Skin epidermis (tissue), 12 donors: ENCODE results near the gene FOXC1.

Source experiments
- H3K27ac ChIP-seq, 21 experiments: fragments of 200-600 bp; sonication (generic) in 11 of 21; one replicate each; pipeline ENCODE4 v1.5.0; 2020; ENCODE audit warnings: mild to moderate bottlenecking in 3 of 21, inconsistent platforms in 2 of 21, moderate library complexity in 2 of 21
- H3K4me3 ChIP-seq, 7 experiments: fragments of 200-600 bp; sonication (generic) in 2 of 7; one replicate each; pipeline ENCODE4 v1.5.0; 2020; ENCODE audit warnings: inconsistent platforms in 2 of 7, mild to moderate bottlenecking in 2 of 7, moderate library complexity in 1 of 7

Gene FOXC1

DNA sequence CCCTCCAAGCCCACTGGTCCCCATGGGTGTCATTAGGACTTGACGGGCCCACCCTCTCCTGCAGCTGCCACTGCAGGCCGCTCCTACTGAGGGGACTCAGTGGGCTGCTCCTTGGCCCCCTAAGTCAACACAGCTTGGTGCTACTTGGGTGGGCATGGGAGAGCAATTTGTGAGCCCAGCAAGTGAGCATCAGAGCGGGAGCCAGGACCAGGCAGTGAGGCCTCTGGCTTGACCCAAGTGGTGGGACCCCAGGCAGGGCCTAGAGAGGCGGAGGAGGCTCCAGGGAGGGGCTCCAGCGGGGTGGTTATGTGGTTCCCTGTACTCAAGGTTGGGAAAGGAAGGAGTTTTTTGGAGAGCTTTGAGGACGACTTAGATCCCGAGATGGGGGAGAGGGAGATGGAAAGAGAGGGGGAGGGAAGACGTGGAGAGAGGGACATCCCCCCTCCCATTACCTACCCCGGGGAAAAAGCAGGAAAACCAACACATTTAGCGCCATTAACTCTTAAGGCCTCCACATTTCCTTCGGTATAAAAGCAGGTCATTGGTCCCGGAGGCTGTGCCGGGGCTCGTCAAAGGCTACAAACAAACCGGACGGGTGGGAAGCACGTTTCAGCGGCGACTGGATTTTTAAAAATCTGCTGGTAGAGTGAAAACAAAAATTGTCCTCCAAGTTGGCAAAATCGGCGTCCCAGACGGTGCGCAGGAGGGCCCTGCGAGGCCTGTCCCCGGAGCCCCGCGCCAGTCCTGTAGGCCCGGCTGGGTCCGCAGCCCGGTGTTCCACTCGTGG is 8.8 kb downstream of the FOXC1 start:
- no peak overlapping the region for H3K4me3 ChIP-seq
- peak overlapping the region in 5 of 21 experiments; percentile 11 to 64 (median 53) for H3K27ac ChIP-seq

DNA sequence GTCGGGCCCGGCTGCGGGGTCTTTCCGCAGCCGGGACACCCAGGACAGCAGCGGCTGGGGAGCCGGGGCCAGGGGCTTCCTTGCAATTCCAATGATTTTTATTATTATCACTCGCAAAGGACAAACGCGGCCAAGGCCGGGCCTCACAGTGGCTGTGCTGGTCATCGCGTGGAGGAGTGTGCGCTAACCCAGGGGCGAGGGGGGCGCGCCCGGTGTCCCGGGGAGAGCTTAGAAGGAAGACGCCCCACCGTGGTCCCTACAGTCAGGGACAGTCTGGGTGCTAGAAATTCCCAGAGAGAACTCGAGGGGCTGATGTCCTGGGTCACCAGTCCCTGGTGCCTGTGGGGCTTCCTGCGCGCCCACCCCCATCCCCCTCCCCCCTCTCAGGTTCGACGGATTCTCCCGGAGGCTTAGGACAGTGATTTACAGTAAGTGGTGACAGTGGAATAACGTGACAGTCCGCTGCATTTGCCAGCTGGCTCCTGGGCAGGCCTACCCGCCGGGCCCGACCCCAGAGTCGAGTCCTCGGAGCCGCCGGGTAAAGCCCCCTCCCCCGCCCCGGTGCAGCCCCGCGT is 9.5 kb downstream of the FOXC1 start:
- Histone ChIP-seq H3K27ac (peak overlapping the region in 6 of 21 experiments; percentile 15 to 64 (median 48)), H3K4me3 (peak overlapping the region in 2 of 7 experiments; percentile 1 to 17)

DNA sequence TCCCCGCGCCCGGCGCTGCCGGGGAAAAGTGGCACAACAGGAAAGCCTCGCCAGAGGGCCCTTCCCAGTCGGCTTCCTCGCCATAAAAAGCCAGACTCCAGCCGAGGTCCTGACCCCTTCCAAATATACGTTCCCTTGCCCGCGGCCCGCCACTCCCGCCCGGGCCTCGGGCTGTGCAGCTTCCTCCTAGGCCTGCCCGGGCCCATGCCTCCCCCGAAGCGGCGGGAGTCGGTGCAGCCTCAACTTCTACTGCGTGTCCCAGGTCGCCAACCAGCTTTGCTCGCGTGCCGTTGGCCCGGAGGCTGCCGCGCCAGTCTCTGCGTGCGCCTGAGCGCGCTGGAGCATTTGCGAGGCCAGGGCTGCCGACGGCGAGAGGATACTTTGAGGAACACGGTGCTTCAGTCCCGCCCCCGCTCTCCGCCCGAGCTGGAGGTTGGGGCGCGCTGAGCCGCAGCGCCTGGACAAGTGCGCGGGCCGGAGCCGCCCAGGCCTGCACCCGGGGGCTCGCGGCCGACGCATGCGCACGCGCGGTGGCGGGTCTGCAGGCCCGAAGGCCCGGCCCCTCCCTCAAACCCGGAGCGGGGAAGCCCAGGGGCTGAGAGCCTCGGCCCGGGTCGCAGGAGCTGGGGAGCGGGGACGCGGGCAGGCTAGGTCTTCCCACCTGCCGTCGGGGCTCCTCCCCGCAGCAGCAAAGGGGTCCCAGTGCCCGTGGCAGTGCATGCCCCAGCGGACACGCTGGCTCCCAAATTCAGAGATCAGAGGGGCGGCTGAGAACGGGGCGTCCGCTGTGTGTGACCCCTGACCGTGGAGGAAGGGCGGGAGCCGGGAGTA is 10.2 kb downstream of the FOXC1 start:
- H3K27ac ChIP-seq, result peak overlapping the region in 8 of 21 experiments; percentile 4 to 64 (median 34)
- peak overlapping the region in 5 of 7 experiments; percentile 1 to 17 (median 12) for H3K4me3 ChIP-seq

DNA sequence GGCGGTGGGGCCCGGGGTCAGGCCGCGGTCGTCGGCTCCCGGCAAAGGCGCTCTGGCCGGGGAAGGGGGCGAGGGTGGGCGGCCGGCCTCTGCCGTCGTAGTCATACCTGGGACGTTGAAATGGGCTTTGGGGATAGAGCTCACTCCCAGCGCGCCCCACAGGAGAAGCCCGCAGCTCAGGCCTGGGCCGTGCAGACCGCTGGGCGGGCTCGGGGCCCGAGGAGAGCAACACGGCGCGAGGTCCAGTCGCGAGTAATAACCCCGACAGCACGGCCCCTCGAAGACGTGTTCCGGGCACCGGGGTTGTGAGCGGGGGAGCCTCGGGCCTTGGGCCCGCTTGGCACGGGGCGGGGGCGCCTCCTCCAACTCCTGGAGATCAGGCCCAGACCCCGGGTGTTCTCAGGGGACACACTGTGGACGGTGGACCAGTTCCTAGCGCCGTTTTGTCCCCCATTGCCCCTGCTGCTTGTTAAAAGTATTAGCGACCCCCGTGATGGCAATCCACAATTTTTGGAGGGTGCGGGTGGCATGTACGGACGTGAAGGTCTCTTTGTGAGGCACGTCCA is 10.9 kb downstream of the FOXC1 start:
- peak overlapping the region in 1 of 7 experiments; percentile 9 for H3K4me3 ChIP-seq
- H3K27ac ChIP-seq, result peak overlapping the region in 3 of 21 experiments; percentile 42 to 64 (median 53)

DNA sequence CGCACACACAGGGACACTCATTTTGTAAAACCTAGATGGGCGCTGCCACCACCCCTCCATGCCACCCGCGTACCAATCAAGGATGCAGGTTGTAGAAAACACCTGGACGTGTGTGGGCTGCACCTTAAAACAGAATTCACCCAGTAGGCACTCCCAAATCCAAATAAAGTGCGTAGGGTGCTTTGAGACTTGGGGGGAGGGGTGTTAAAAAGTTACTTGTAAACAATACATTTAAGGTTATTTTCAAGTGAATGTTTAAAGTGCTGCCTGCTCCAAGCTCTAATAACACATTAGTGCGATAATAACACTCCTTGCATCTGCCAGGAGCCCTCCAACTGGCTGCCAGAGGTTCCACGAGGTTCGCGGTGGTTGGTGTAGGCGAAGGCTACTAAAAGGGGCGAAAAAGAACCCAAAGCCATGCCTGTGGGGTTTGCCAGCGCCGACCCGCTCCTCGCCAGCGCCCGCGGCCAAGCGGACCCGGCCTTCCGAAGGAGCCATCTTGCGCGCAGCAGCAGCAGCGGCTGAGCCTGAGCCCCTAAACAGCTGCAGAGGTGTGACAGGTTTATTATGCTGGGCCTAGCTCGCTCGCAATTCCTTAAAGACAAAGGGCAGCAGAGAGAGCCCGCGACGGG is 11.5 kb downstream of the FOXC1 start:
- H3K27ac ChIP-seq, result no peak overlapping the region

DNA sequence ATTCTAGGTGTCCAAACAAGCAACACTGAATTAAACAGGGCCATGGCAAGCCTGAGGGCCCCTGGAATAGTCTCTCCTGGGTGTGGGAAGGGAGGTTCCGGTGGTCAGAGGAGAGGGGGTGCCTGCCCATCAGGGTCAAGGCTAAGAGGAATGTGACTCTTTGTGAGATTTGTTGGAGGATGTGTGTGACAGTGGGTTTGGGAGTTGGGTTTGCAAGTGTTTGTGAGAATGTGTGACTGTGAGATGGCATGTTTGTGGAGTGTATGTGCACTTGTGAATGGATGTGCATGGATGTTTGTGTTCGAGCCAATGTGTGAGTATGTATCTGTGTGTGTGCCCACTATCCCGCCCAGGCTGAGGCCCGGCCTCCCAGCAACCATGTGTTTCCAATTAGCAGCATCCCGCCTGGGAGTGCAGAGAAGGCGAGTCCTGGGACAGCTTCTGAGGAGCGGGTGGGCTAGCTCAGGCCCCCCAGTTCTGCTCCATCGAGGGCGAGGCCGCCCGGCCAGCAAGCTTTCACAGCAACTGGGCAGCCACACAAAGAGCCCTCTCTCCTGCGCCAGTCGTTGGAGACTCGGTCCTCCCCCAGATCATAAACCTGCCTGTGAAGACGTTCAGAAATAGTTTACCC is 12.6 kb downstream of the FOXC1 start:
- no peak overlapping the region for H3K27ac ChIP-seq

More for the DNA sequence above, 11.5 kb downstream of the FOXC1 start:
- H3K4me3 ChIP-seq, result no peak overlapping the region

DNA sequence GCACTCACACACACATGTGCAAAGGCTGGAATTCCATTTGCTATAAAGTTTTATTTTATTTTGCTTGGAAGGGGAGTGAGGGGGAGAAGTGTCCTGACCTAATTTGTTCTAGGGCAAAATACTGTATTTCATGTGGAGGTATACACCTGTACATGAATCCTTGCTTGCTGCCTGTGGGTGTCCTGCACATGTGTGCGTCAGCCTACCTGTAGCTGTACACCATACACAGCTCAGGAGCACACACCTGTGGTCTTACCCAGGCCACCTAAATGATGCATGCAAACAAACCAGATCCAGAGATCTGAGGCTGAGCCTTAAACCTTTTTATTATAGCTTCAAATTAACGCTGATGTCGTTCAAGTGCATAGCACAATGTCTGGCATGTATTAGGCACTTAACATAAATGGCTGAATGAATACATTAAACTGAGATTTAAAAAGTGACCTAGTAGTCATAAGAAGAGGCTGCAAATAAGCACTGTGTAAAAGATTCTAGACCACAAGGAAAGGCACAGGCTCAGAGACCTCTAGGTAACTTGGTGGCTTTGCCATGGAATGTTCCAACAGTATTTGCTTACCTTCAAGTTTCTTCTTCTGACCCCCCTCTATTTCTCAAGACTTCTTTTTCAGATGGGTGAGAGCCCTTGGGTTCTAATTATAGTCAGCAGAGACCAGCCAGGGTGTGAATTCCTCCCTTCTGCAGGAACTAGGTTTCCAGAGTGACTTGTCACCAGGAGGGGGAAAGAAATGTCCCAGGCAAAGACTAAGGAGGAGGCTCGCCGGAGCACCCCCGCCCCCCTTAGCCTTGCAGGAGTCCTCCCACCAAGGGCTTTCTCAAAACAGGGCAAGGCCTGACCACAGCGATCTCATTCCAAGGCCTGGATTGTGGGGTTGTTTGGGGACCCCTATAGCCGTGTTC is 13.4 kb downstream of the FOXC1 start:
- Histone ChIP-seq H3K4me3 (no peak overlapping the region), H3K27ac (peak overlapping the region in 3 of 21 experiments; percentile 29 to 81 (median 49))

More for the DNA sequence above, 12.6 kb downstream of the FOXC1 start:
- no peak overlapping the region for H3K4me3 ChIP-seq

DNA sequence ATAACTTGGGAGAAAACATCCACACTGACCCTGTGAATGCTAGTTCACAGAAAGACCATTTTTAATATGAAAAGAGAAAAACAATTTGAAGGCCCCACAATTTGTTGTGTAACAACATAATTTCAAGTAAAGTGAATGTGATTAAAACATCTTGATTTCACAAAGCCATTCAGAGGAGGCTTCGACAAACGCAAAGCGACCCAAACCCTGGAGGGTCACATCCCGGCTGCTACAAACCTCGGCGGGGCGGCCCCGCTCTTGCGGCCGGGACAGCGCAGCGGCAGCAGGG is 14.0 kb downstream of the FOXC1 start:
- peak overlapping the region in 2 of 7 experiments; percentile 44 to 52 for H3K4me3 ChIP-seq
- peak overlapping the region in 6 of 21 experiments; percentile 29 to 85 (median 72) for H3K27ac ChIP-seq

DNA sequence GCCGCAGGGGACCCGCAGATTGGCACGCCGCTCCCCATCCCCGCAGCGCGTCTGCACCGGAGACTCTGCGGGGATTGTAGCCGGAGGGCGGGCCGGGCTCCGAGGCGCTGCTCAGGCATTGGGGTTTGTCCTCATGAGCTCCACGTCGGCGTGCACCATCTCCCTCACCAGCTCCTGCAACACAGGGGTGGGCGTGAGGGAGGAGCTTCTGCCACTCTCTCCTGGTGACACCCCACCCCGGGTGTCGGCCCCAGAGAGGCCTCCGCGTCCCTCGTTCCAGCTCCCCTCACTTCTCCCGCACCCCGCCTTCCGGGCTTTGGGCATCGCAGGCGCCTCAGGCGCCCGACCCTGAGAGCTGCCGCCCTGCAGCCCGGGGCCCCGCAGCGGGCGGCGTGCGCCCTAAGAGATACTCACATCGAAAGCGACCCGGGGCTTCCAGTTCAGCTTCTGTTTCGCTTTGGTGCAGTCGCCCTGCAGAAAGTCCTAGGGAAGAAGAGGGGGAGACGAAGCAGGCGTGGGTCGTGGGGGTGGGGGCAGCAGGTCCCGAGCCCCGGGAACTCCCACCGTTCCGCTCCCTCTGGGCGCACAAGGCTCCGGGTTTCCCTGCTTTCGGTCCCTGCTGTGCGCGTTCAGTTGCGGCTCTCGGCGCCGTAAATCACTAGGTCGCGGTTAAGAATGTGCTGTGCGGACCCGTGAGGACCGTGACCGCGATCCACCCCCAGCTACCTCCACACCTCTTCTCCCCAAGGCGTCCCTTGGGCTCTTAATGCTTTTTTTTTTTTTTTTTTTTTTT is 14.5 kb downstream of the FOXC1 start:
- H3K4me3 ChIP-seq, result peak overlapping the region; percentile 39 to 56 (median 50)

DNA sequence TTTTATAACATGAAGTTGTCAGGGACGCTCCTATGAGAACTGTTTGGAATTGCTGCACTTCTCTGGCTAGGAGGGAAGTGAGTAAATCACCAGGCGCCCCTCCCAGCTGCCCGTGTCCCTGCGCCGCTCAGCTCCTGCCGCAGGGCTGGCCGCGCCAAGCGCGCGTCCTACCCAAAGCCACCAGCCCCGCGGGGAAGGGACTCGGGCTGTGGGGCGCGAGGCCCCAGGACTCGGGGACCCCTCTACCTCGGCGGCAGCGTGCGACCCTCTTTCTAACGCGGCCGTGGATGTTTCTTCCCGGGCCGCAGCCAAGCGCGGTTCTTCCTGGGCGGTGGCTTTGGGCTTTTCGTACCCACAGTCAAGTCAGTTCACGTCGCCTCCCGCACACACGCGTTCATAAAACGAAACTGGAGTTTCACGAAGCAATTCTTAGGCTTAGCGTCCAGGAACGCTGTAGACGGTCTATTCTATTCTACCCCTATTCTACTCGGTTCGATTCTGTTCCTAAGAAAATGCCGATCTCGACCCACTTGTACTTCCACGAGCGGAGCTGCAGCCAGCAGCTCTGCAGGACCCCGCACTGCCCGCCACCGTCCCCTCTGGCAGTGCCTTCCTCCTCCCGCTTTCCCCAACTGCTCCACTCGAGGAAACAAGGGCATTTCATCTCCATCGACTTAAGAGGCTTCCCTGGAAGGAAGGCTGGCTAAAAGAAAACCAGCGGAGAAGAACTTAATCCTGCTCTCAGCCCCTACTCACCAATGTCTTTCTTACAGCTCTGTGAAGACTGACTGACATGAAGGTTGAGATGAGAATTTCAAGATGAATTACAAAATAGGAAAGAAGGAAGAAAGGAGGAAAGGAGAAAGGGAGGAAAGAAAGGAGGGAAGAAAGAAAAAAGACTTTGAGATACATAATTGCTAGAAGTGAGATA is 15.4 kb downstream of the FOXC1 start:
- H3K27ac ChIP-seq, result peak overlapping the region in 18 of 21 experiments; percentile 1 to 85 (median 52)
- H3K4me3 ChIP-seq, result peak overlapping the region; percentile 39 to 56 (median 50)

More for the DNA sequence above, 14.5 kb downstream of the FOXC1 start:
- peak overlapping the region in 15 of 21 experiments; percentile 1 to 85 (median 62) for H3K27ac ChIP-seq

DNA sequence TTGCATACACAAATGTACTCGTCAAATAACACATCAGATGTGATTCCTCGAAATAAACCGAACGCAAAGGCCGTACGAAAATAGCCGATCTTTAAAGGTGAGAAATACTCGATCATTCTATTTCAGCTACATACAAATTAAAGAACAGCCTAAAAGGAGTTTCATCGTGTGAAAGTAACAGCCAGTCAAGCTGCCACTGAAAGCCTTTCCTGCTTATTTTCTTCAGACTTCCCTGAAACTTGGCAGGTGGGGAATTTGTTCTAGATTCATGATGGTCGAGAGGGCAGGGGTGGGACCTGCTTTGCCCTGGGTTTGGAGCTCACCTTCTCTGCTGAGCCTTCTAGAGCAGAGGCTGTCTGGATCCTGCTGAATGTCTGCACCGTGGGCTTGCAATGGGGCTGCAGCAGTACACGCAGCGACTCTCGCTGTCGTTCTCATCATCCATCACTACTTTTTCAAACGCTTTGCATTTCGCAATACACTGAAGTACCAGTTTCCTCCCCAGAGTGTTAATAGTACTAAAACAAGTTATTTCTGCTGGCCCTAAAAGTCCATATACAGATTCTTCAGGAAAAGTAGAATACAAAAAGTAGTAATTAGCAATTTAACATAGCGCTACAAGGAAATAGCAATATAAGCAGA is 16.2 kb downstream of the FOXC1 start:
- peak overlapping the region in 1 of 21 experiments; percentile 65 for H3K27ac ChIP-seq

DNA sequence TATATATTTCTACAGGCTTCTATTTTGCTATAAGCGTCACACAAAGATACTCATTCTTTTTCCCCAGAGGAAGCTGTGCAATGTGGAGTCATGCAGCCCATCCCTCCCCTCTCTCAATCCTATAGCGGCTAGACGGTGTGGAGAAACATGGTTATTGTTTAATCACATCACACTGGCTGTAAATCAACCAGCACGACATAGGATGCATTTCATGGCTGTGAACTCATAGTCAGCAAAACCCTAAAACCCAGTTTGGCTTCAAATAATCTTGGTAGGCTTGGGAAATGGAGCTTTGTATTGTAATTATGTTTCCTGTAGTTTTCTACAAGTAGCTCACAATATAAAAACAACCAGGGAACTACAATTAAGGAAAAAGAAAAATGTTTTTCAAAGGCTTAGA is 16.8 kb downstream of the FOXC1 start:
- Histone ChIP-seq H3K27ac (no peak overlapping the region), H3K4me3 (no peak overlapping the region)

More for the DNA sequence above, 16.2 kb downstream of the FOXC1 start:
- H3K4me3 ChIP-seq, result peak overlapping the region in 1 of 7 experiments; percentile 44

DNA sequence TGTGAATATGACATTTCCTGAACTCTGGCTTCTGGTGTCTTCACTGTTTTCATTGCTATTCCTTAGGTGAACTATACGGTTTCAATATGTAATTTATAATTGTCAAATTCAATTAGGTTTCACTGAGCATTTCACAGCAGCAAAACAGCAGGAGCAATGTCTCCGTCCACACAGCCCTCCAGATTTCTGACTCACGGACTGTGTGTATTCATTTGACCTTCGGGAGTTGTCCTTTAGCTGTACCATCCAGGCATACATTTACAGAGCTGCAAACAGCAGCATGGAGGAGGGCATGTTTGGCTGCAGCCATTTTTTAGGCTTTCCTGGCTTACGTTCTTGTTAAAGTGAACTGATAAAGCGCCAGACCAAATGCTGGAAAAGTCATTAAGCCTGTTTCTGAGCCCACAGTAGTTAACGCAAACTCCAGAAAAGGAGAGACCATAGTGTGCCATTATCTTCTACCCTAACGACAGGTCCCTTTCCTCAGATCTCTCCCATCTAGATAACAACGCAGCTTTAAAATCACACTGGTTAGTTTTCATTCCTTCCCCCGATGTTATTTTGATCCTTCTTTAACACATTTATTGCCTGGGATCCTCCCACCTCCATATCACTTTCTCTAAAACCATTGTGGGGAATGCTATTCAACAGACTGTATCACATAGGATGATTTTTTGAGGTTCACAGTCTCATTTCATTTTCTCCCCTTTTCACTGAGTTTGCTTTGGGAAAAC is 18.3 kb downstream of the FOXC1 start:
- Histone ChIP-seq H3K27ac (no peak overlapping the region), H3K4me3 (no peak overlapping the region)

DNA sequence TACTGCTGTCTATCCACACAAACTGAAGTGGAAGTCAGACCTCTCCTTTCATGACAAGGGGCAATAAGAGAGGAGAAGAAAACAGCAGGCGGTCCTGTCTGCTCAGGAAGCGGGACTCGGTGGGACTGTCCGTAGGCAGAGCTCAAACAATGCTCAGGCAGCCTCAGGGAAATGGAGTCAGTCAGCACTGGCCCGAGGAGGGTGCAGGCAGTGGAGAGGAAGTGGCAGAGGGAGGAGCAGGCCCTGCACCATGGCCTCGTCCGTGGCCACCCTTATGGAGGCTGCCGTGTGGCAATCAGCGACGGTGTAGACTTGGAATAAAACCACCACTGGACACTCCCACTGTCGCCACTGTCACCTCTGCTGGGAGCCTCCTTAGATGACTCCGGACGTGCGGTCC is 19.6 kb downstream of the FOXC1 start:
- H3K27ac ChIP-seq, result no peak overlapping the region
- no peak overlapping the region for H3K4me3 ChIP-seq

DNA sequence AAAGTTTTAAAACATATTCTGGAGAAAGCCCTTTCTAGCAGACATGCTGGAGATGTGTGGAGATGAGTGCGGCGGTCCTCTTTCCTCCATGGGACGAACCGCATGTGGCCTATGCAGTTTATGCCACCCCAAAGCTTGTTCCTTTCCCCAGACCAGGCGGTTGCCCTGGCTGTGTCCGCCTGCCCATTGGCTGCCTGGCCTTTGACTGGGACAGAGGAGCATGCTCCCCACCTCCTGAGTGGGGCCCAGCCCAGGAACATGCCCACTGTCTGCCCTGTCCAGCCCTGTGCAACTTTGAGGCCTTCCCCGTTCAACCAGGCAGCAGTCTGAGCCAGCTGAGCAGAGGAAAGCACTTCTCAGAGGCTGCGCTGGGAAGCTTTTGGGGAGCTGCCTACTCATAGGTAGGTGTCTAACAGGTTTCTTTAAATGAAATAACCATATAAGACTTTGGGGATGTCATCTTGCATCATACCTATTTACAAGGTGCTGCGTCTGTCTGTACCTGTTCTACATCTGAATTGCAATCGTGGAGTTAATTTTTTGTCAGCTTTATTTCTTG is 20.6 kb downstream of the FOXC1 start:
- Histone ChIP-seq H3K4me3 (no peak overlapping the region), H3K27ac (peak overlapping the region in 2 of 21 experiments; percentile 5 to 22)
